Dermis lymphatic vessel endothelial cell (primary cell): ENCODE measurements around the gene MS4A10. TPM values are rescaled to one million over a fixed set of nuclear protein-coding genes. Genes with fewer than 3 reads are reported as not detected.

ENCODE experiments used
- total RNA-seq: library from RNA; depleted of rRNA; stranded (reverse); fragments of >200 nt; gene quantifications from 2 replicates; pipeline ENCODE4 v1.2.1, GENCODE V29; 2014

MS4A10 gene
- total RNA-seq = not detected in 2 replicates

DNA sequence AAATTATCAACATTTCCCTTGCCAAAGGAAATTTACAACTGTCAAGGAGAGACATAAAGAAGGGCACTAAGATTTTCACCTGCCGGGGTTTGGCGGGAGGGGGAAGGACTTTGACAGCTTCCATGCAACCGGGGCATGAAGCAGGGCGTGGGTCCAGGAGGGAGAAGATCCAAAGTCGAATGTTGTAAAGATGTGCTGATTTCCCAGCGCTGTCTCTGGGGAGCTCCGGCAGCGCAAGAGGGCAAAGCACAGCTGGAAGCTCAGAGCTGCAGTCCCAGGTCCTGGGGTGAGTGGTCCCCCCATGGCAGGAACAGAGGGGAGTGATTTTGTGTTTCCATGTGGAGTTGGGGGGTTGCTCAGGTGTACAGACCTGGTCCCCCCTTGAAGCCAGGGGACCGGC, at the start of gene MS4A10:
TSS of gene MS4A10 (plus strand) at position 198 of the 400 bp plus-strand sequence. CDS start 5,003 bp downstream, outside the sequence.

DNA sequence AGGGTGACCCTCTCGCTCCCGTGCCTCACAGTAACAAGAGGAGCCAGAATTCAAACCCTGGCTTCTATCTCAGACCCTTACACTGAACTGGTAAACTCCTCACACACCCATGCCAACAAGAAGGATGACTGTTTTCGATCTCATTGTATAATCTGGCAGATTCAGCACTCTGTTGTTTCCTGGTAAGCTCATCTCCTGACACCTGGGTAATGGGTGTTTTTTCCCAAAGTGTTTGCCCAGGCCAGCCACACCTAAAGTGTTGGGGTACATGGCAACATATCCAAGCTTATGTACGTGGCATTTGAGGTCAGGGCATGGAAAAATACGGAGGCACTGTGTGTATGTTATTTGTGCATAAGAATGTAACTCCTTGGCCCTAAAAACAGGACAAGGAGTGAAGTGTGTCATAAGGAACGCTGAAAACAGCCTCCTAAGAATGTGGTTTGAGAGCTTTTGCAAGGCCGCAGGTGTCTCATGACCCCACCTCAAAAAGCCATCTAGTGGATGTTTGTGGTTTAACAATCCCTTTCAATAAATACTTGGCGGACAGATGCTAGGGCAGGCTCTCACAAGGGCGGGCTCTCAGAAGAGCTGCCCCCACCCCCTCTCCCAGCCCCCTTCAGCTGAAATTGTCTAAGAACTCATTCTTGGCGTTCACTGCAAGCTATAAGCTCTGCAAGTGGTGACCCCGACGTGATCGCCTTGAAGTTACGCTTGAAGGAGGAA, 28.7 kb upstream of the MS4A10 start, which contains the start of gene MS4A15:
TSS of gene MS4A15 (plus strand) at position 561 of the 726 bp plus-strand sequence. CDS start 6,867 bp downstream, outside the sequence.

GRCh38 chr11:60841797-60842667, 56.9 kb downstream of the MS4A10 start, which contains the start of gene CCDC86:
CCDC86 (plus strand) TSS chr11:60842113; CDS start chr11:60842125, 12 bp downstream.

Other genes with a start within 250 kb of the MS4A10 start
- not detected in 2 replicates for gene MS4A8, start 85.7 kb upstream of the MS4A10 start, total RNA-seq
- not detected in 2 replicates for gene MS4A18, start 60.6 kb upstream of the MS4A10 start, total RNA-seq
- 0.09 TPM in 1 of 2 replicates, not detected in the other for gene MS4A15, start 28.5 kb upstream of the MS4A10 start, total RNA-seq
- 6.4 and 13.7 TPM in 2 replicates for gene CCDC86, start 56.8 kb downstream of the MS4A10 start, total RNA-seq
- under 0.01 TPM in 1 of 2 replicates, not detected in the other for gene PTGDR2, start 70.6 kb downstream of the MS4A10 start, total RNA-seq
- not detected in 2 replicates for gene ZP1, start 82.2 kb downstream of the MS4A10 start, total RNA-seq
- gene PRPF19, start 121.3 kb downstream of the MS4A10 start, total RNA-seq = 49.7 and 61.8 TPM in 2 replicates
- gene TMEM109, start 128.8 kb downstream of the MS4A10 start, total RNA-seq = 78.5 and 86.1 TPM in 2 replicates
- 61.3 and 76.5 TPM in 2 replicates for gene TMEM132A, start 139.1 kb downstream of the MS4A10 start, total RNA-seq
- gene SLC15A3, start 166.8 kb downstream of the MS4A10 start, total RNA-seq = 5.1 and 10.3 TPM in 2 replicates
- gene CD6, start 186.3 kb downstream of the MS4A10 start, total RNA-seq = not detected in 2 replicates